Measurements from ENCODE around the gene ZNF775.

ZNF775 gene

DNA sequence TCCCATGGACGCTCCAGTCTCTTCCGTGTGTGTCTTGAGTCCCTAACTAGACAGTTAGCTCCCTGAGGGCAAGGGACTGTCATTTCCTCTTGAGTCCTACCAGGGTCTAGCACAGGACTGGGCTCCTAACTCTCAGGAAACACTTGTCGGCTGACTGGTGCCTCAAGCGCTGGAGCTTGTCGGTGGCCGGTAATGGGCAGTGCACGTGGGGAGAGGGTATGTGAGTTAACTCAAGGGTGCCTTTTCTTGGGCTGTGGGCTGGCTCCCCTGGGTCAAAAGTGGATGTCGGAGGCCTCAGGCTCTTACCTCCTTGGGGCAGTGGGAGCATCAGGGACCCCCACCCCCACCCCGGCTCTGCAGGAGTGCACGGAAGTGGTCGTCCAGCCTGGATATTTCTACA is 32.9 kb downstream of the ZNF775 start:
- DNase-seq (ENCODE audit: extremely low read depth, low read depth): no peak
- TF ChIP-seq, protein P1, sequence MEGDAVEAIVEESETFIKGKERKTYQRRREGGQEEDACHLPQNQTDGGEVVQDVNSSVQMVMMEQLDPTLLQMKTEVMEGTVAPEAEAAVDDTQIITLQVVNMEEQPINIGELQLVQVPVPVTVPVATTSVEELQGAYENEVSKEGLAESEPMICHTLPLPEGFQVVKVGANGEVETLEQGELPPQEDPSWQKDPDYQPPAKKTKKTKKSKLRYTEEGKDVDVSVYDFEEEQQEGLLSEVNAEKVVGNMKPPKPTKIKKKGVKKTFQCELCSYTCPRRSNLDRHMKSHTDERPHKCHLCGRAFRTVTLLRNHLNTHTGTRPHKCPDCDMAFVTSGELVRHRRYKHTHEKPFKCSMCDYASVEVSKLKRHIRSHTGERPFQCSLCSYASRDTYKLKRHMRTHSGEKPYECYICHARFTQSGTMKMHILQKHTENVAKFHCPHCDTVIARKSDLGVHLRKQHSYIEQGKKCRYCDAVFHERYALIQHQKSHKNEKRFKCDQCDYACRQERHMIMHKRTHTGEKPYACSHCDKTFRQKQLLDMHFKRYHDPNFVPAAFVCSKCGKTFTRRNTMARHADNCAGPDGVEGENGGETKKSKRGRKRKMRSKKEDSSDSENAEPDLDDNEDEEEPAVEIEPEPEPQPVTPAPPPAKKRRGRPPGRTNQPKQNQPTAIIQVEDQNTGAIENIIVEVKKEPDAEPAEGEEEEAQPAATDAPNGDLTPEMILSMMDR (IDR thresholded peaks at IDR 0.05; ENCODE audit: low read depth, low read length, missing control alignments): no peak
- H3K4me3 ChIP-seq (replicated peaks; ENCODE audit: low read depth, low read length): no peak overlapping the region

DNA sequence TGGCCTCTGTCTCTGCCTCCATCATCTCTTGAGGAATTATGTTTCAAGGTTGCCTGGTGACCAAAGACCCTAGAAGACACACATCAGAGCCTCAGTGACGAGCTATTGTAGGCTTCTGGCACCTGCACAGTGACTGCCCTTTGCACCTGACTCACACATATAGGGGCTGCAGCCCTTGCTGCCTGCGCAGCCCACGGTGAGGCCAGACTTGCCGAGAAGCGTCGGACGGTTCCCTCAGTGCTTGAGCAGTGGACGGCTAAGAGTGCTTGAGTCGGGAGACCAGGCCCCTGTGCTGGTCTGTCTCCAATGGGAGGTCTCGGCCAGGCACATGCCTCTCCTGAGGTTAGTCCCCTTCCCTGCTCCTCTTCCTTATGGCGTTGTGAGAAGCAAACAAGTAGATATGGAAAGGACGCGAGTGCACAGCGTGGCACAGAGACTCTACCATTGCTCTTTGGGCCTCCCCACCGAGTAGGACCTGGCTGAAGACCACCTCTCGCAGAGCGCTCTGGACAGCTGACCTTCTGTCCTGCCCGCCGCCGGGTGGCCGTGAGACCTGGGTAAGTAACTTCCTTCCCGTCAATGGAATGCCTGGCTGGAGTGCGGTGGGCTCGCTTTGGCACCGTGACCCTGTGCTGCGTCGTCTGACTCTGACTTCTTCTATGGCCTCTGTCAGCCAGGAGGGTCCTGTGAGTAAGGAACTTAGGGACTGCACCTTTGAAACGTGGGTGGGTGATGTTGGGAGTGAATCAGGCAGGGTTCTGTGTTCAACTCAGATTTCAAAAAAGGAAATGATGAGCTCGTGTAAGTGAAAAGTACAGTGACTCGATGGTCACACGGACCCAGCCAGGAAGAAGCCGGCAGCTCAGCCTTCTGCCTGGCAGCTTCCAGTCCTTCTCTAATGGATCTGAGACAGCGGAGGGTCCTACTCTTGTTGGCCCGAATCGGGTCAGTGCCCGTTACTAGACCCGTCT is 33.7 kb downstream of the ZNF775 start:
- TF ChIP-seq, protein P1 (IDR thresholded peaks at IDR 0.05; ENCODE audit: low read depth, low read length, missing control alignments): no peak
- H3K4me3 ChIP-seq (replicated peaks; ENCODE audit: low read depth, low read length): no peak overlapping the region
- DNase-seq (ENCODE audit: extremely low read depth, low read depth): no peak

DNA sequence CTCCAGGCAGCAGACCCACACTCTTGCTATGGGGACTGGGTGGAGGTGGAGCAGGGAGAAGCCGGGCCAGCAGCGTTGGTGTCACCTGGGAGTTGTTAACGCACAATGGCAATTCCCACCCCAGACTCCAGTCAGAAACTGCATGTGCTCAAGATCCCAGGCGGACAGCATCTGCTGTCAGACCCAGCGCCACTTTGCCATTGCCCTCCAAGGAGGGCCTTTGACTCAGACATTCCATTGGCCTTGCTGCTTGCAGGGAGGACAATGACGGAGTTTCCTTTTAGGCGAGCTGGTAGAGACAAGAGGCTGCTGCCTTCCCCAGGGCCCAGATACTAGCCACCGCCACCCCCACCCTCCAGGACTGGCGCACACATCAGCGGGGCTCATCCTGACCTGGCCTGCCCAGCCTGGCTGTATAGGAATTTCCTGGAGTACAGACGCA is 34.5 kb downstream of the ZNF775 start:
- no peak for DNase-seq (ENCODE audit: extremely low read depth, low read depth)
- TF ChIP-seq, protein P1 (IDR thresholded peaks at IDR 0.05; ENCODE audit: low read depth, low read length, missing control alignments): no peak
- no peak overlapping the region for H3K4me3 ChIP-seq (replicated peaks; ENCODE audit: low read depth, low read length)

DNA sequence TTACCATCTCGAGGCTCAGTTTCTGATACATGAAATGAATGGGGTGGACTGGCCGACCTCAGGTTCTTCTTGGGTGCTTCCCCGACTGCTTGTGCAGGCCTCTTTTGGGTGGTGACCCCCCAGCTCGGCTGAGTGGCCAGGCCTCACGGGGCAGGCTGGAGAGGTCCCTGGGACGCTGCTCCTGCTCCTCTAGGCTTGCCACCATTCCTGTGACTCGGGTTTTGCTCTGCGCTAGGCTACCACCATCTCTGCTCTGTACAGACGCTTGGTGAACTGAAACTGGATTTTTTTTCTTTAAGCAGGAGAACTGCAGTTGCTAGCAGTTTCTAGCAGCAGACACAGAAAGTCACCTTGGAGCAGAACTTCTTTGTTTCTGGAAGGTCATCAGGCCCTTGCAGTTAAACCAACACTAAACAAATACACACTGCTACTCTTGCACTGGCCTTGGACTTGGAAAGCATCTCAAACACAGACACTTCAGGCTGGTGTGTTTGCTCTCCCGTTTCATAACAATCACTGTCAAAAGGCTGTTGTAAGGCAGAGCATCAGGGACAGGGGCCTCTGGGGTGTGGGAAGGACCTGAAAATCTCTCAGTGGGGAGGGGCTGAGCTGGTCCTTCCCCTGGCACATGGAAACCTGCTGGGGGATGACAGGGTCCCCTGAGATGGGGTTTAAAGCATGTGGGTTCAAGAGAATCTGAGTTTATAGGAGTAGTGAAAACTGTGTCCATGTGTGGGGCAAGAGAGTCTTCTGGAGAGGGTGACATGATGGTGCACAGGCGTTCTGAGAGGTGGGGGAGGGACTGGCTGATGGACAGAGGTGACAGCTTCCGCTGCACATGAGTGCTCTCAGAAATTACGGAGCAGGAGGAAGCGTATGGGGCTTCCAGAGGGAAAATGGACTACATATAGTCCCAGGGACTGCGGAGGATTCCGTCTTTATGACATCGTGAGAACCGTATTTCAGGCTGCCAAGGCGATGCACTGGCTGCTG is 36.3 kb downstream of the ZNF775 start:
- DNase-seq (ENCODE audit: extremely low read depth, low read depth): no peak
- TF ChIP-seq, protein P1 (IDR thresholded peaks at IDR 0.05; ENCODE audit: low read depth, low read length, missing control alignments): no peak
- H3K4me3 ChIP-seq (replicated peaks; ENCODE audit: low read depth, low read length): no peak overlapping the region

DNA sequence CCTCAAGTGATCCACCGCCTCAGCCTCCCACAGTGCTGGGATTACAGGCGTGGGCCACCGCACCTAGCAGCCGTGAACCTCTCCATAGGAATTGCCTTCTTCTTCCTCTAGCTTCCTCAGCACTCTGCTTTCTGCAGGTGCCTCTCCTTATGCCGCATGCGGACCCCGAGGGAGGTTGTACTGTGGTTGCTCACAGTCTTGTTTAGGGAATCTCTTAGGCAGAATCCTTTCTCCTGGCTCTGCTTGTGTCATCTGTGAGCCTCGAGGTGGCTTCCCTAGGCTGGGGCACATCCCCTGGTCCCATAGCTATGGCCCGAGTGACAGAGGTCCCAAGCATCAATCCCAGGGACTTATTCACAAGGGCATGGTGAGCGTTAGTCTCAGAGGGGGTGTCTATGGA is 38.1 kb downstream of the ZNF775 start:
- no peak overlapping the region for H3K4me3 ChIP-seq (replicated peaks; ENCODE audit: low read depth, low read length)
- TF ChIP-seq, protein P1 (IDR thresholded peaks at IDR 0.05; ENCODE audit: low read depth, low read length, missing control alignments): no peak
- no peak for DNase-seq (ENCODE audit: extremely low read depth, low read depth)

DNA sequence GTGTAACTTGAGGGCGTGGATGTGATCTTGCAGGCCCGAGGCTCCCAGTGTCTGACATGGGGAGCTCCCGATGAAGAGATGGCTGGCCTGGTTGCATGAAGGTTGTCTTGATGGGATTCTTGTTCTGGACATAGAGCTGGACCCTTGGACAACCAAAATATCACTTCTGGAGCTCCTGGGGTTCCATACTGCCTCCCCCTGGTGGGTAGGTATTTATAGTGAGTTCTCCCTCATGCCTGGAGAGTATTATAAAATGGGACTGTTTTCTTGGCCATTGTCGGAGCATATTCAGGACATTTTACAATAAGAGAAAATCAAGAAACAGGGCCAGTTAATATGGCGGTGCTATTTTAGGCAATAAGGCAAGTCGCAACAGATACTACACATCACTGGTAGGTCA is 38.7 kb downstream of the ZNF775 start:
- no peak overlapping the region for H3K4me3 ChIP-seq (replicated peaks; ENCODE audit: low read depth, low read length)
- DNase-seq (ENCODE audit: extremely low read depth, low read depth): no peak
- TF ChIP-seq, protein P1 (IDR thresholded peaks at IDR 0.05; ENCODE audit: low read depth, low read length, missing control alignments): no peak
